ENCODE data around the gene MRPS34.

The MRPS34 gene

GRCh38 chr16:1818204-1818872, 45.4 kb upstream of the MRPS34 start:
- peaks cover 7 to 64% (median 41%) of the 10 kb centered on the region in 4 experiments for H3K36me3 ChIP-seq (ENCODE audit: control insufficient read depth in 4 of 4, insufficient read depth in 4 of 4, low read length in 3 of 4)
- 96% methylated on average over 23 of the region's 27 CpGs for WGBS (ENCODE audit: insufficient coverage)
- no peak for DNase-seq

DNA sequence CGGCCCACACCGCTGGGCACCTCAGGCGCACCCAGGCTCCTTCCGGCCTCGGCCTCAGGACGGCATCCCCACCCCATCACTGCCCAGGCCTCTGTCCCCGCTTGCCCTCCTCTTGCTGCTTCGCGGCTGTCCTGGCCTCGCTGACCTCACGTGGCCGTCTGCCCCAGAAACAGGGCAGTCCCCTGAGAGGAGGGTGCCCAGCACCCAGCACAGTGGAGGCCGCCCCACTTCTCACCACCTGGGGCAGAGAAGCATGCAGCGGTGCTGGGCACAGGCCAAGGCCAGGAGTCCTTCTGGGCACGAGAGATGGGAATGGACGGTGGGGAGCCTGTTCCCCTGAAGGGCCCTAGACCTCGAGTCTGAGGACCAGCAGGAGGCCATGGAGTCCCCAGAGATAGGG, 44.8 kb upstream of the MRPS34 start:
- POLR2A ChIA-PET: no interaction called here

More at GRCh38 chr16:1818204-1818872, 45.4 kb upstream of the MRPS34 start:
- no peak overlapping the region for H3K27ac ChIP-seq (ENCODE audit: insufficient read depth in 1 of 2, low read depth in 1 of 2, low read length in 2 of 2, poor library complexity in 1 of 2, severe bottlenecking in 2 of 2)
- no peaks in the 10 kb centered on the region for H3K4me1 ChIP-seq (ENCODE audit: control extremely low read depth in 1 of 4, control insufficient read depth in 4 of 4, insufficient read depth in 4 of 4, low read length in 3 of 4)
- H3K4me3 ChIP-seq (ENCODE audit: control insufficient read depth in 1 of 7, extremely low read depth in 1 of 7, insufficient read depth in 4 of 7, low read depth in 2 of 7, low read length in 6 of 7): no peak overlapping the region
- H3K27me3 ChIP-seq (replicated peaks in 2 of 5; ENCODE audit: control insufficient read depth in 4 of 5, insufficient read depth in 5 of 5, low read length in 4 of 5): no peaks in the 10 kb centered on the region
- ChIA-PET POLR2A (no interaction called here), CTCF (no interaction called here)
- no peaks in the 10 kb centered on the region for H3K9me3 ChIP-seq (ENCODE audit: control extremely low read depth in 1 of 5, control insufficient read depth in 4 of 5, insufficient read depth in 2 of 5, low read depth in 1 of 5, low read length in 4 of 5)

GRCh38 chr16:1817276-1817589, 44.3 kb upstream of the MRPS34 start:
- H3K4me3 ChIP-seq (ENCODE audit: control insufficient read depth in 1 of 7, extremely low read depth in 1 of 7, insufficient read depth in 4 of 7, low read depth in 2 of 7, low read length in 6 of 7): no peak overlapping the region
- no peaks in the 10 kb centered on the region for H3K27me3 ChIP-seq (replicated peaks in 2 of 5; ENCODE audit: control insufficient read depth in 4 of 5, insufficient read depth in 5 of 5, low read length in 4 of 5)
- H3K4me1 ChIP-seq (ENCODE audit: control extremely low read depth in 1 of 4, control insufficient read depth in 4 of 4, insufficient read depth in 4 of 4, low read length in 3 of 4): peaks cover 0 to 4% (median 3%) of the 10 kb centered on the region in 4 experiments
- no peaks in the 10 kb centered on the region for H3K9me3 ChIP-seq (ENCODE audit: control extremely low read depth in 1 of 5, control insufficient read depth in 4 of 5, insufficient read depth in 2 of 5, low read depth in 1 of 5, low read length in 4 of 5)
- DNase-seq: no peak
- CTCF ChIA-PET: no interaction called here
- peaks cover 9 to 60% (median 37%) of the 10 kb centered on the region in 4 experiments for H3K36me3 ChIP-seq (ENCODE audit: control insufficient read depth in 4 of 4, insufficient read depth in 4 of 4, low read length in 3 of 4)
- WGBS (ENCODE audit: insufficient coverage): 100% methylated on average over 3 of the region's 9 CpGs
- POLR2A ChIA-PET: no interaction called here
- H3K27ac ChIP-seq (ENCODE audit: insufficient read depth in 1 of 2, low read depth in 1 of 2, low read length in 2 of 2, poor library complexity in 1 of 2, severe bottlenecking in 2 of 2): no peak overlapping the region

More for the DNA sequence above, 44.8 kb upstream of the MRPS34 start:
- H3K27me3 ChIP-seq (replicated peaks in 2 of 5; ENCODE audit: control insufficient read depth in 4 of 5, insufficient read depth in 5 of 5, low read length in 4 of 5): no peaks in the 10 kb centered on the region
- peaks cover 9 to 65% (median 41%) of the 10 kb centered on the region in 4 experiments for H3K36me3 ChIP-seq (ENCODE audit: control insufficient read depth in 4 of 4, insufficient read depth in 4 of 4, low read length in 3 of 4)
- CTCF ChIA-PET: no interaction called here
- H3K9me3 ChIP-seq (ENCODE audit: control extremely low read depth in 1 of 5, control insufficient read depth in 4 of 5, insufficient read depth in 2 of 5, low read depth in 1 of 5, low read length in 4 of 5): no peaks in the 10 kb centered on the region
- peaks cover 0 to 3% (median 3%) of the 10 kb centered on the region in 4 experiments for H3K4me1 ChIP-seq (ENCODE audit: control extremely low read depth in 1 of 4, control insufficient read depth in 4 of 4, insufficient read depth in 4 of 4, low read length in 3 of 4)
- no peak for DNase-seq
- no peak overlapping the region for H3K27ac ChIP-seq (ENCODE audit: insufficient read depth in 1 of 2, low read depth in 1 of 2, low read length in 2 of 2, poor library complexity in 1 of 2, severe bottlenecking in 2 of 2)
- WGBS (ENCODE audit: insufficient coverage): 98% methylated on average over 17 of the region's 17 CpGs
- H3K4me3 ChIP-seq (ENCODE audit: control insufficient read depth in 1 of 7, extremely low read depth in 1 of 7, insufficient read depth in 4 of 7, low read depth in 2 of 7, low read length in 6 of 7): no peak overlapping the region

GRCh38 chr16:1816396-1817275, 43.7 kb upstream of the MRPS34 start:
- Histone ChIP-seq H3K4me3 (ENCODE audit: control insufficient read depth in 1 of 7, extremely low read depth in 1 of 7, insufficient read depth in 4 of 7, low read depth in 2 of 7, low read length in 6 of 7) (no peak overlapping the region), H3K27me3 (replicated peaks in 2 of 5; ENCODE audit: control insufficient read depth in 4 of 5, insufficient read depth in 5 of 5, low read length in 4 of 5) (no peaks in the 10 kb centered on the region), H3K27ac (ENCODE audit: insufficient read depth in 1 of 2, low read depth in 1 of 2, low read length in 2 of 2, poor library complexity in 1 of 2, severe bottlenecking in 2 of 2) (no peak overlapping the region), H3K4me1 (ENCODE audit: control extremely low read depth in 1 of 4, control insufficient read depth in 4 of 4, insufficient read depth in 4 of 4, low read length in 3 of 4) (peaks cover 0 to 4% (median 3%) of the 10 kb centered on the region in 4 experiments), H3K36me3 (ENCODE audit: control insufficient read depth in 4 of 4, insufficient read depth in 4 of 4, low read length in 3 of 4) (peaks cover 9 to 55% (median 34%) of the 10 kb centered on the region in 4 experiments), H3K9me3 (ENCODE audit: control extremely low read depth in 1 of 5, control insufficient read depth in 4 of 5, insufficient read depth in 2 of 5, low read depth in 1 of 5, low read length in 4 of 5) (no peaks in the 10 kb centered on the region)
- ChIA-PET CTCF (no interaction called here), POLR2A (no interaction called here)
- no peak for DNase-seq
- WGBS (ENCODE audit: insufficient coverage): 98% methylated on average over 33 of the region's 40 CpGs

DNA sequence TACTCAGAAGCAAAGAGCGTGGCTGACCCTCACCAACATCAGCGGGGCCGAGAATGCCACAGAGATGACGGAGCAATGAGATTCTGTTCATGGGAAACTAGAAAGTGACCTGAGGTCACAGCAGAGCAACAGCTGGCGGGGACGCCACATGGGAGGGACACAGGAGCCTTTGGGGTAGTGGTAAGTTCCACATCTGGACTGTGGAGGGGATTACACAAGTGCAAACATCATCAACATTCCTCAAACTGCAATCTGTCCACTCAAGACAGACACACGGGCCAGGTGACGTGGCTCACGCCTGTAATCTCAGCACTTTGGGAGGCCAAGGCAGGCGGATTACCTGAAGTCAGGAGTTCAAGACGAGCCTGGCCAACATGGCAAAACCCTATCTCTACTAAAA, 42.5 kb upstream of the MRPS34 start:
- no peaks in the 10 kb centered on the region for H3K9me3 ChIP-seq (ENCODE audit: control extremely low read depth in 1 of 5, control insufficient read depth in 4 of 5, insufficient read depth in 2 of 5, low read depth in 1 of 5, low read length in 4 of 5)
- no peak overlapping the region for H3K4me3 ChIP-seq (ENCODE audit: control insufficient read depth in 1 of 7, extremely low read depth in 1 of 7, insufficient read depth in 4 of 7, low read depth in 2 of 7, low read length in 6 of 7)
- H3K4me1 ChIP-seq (ENCODE audit: control extremely low read depth in 1 of 4, control insufficient read depth in 4 of 4, insufficient read depth in 4 of 4, low read length in 3 of 4): peaks cover 0 to 4% (median 3%) of the 10 kb centered on the region in 4 experiments
- peaks cover 9 to 50% (median 34%) of the 10 kb centered on the region in 4 experiments for H3K36me3 ChIP-seq (ENCODE audit: control insufficient read depth in 4 of 4, insufficient read depth in 4 of 4, low read length in 3 of 4)
- ChIA-PET CTCF (interaction anchor here (1.1 to 2.8 kb wide), 2 partner anchors 32 to 40 kb away, joined by 3 to 10 read pairs; partner anchors contain the start of genes NUBP2 and SPSB3), POLR2A (no interaction called here)
- DNase-seq: no peak
- WGBS (ENCODE audit: insufficient coverage): 97% methylated on average over 10 of the region's 11 CpGs
- no peak overlapping the region for H3K27ac ChIP-seq (ENCODE audit: insufficient read depth in 1 of 2, low read depth in 1 of 2, low read length in 2 of 2, poor library complexity in 1 of 2, severe bottlenecking in 2 of 2)
- no peaks in the 10 kb centered on the region for H3K27me3 ChIP-seq (replicated peaks in 2 of 5; ENCODE audit: control insufficient read depth in 4 of 5, insufficient read depth in 5 of 5, low read length in 4 of 5)

- peak; percentile 75 to 87 (median 82) for DNase-seq
- peaks cover 0 to 4% (median 3%) of the 10 kb centered on the region in 4 experiments for H3K4me1 ChIP-seq (ENCODE audit: control extremely low read depth in 1 of 4, control insufficient read depth in 4 of 4, insufficient read depth in 4 of 4, low read length in 3 of 4)
- H3K4me3 ChIP-seq (ENCODE audit: control insufficient read depth in 1 of 7, extremely low read depth in 1 of 7, insufficient read depth in 4 of 7, low read depth in 2 of 7, low read length in 6 of 7): no peak overlapping the region
- no peaks in the 10 kb centered on the region for H3K27me3 ChIP-seq (replicated peaks in 2 of 5; ENCODE audit: control insufficient read depth in 4 of 5, insufficient read depth in 5 of 5, low read length in 4 of 5)
- H3K27ac ChIP-seq (ENCODE audit: insufficient read depth in 1 of 2, low read depth in 1 of 2, low read length in 2 of 2, poor library complexity in 1 of 2, severe bottlenecking in 2 of 2): no peak overlapping the region
- POLR2A ChIA-PET: interaction anchor here (1.4 kb wide), 1 partner anchor 40 kb away, joined by 4 read pairs; the partner anchor contains the start of genes EME2 and MRPS34
- H3K9me3 ChIP-seq (ENCODE audit: control extremely low read depth in 1 of 5, control insufficient read depth in 4 of 5, insufficient read depth in 2 of 5, low read depth in 1 of 5, low read length in 4 of 5): no peaks in the 10 kb centered on the region
- WGBS (ENCODE audit: insufficient coverage): 33% methylated on average over 8 of the region's 17 CpGs
- peaks cover 9 to 55% (median 35%) of the 10 kb centered on the region in 4 experiments for H3K36me3 ChIP-seq (ENCODE audit: control insufficient read depth in 4 of 4, insufficient read depth in 4 of 4, low read length in 3 of 4)
- CTCF ChIA-PET: interaction anchor here (1.0 to 3.2 kb wide), 6 partner anchors 11 to 39 kb away, joined by 3 to 10 read pairs (median 8); partner anchors contain the start of genes EME2, FAHD1, HAGH and MRPS34
Measured at GRCh38 chr16:1812732-1813163, 39.8 kb upstream of the MRPS34 start.
